ENCODE results near the gene SPTBN5. TPM values are rescaled to one million over a fixed set of nuclear protein-coding genes. Genes with fewer than 3 reads are reported as not detected.

The SPTBN5 gene
- total RNA-seq, result 1 to 10 TPM in 1 of 2 donors, under 1 TPM in 1; 0.71 to 1.3 TPM
- long read RNA-seq, donor 1, partial matches to known transcripts, result 0 of 1 reads
- long read RNA-seq, donor 1, other reads (novel, unspliced or antisense), result 1 of 1 reads
- long read RNA-seq, donor 2, partial matches to known transcripts, result 0 of 1 reads
- long read RNA-seq, donor 2, other reads (novel, unspliced or antisense), result 1 of 1 reads

DNA sequence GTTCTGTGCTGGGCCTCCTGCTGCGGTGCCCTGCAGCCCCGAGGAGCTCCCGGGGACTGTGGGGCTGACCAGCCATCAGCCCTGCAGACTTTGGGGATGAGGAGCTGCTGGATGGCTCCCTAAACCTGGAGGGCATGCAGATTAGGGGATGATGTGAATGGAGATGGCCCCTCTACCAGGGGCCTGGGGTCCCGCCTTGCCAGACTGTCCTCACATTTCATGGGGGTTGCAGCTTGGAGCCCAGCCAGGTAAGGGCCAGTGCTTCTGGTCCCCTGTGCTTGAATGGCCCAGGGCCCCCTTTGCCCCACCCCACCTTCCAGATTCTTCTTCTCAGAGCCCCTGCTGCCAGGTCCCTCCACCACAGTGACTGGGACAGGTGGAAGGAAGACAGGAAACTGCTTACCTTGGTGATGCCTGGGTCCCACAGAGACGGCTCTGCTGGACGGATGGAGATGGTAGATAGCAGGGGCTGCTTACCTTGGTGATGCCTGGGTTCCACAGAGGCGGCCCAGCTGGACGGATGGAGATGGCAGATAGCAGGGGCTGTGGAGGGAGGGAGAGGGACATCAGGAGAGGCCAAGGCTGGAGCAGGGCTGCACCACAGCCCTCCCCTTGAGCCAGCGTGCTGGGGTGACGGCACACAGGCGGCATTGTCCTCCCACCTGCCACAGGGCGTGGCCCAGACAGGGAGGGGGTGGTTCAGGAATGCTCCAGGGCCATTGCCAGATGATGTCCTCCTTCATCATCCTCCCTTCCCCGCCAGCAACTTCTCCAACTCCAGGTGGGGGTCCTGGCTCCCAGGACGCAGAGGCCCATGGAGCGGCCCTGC is at the start of gene SPTBN5:
Gene SPTBN5 (minus strand): TSS at position 632 of the 829 bp plus-strand sequence. CDS start 556 bp downstream, at position 76.
- no peak for DNase-seq (ENCODE audit: low spot score)
- intact Hi-C loops (cut with DNase I), result loop anchor here in 1 of 2 donors (10.0 kb wide), 1 partner anchor 1189 kb away; no protein-coding TSS in a partner anchor

DNA sequence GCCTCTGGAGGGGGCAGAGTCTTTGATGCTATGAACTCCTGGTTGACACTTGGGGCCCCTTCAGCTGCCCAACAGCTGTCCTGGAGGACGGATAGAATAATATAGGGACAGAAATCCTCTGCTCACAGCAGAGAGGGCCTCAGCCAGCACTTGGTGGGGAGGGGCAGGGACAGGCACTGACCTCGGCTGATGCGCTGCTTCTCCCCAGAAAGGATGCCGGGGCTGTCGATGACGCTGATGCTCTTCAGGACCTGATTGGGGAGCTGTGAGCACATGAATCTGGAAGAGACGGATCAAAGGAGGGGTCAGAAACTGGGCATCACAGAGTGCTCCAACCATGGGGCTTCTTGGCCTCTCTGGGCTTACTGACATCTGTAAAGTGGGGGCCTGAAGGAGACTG is 49.0 kb upstream of the SPTBN5 start:
- DNase-seq (ENCODE audit: low spot score), result peak; percentile 35
- intact Hi-C loops (cut with DNase I), result no loop called here

DNA sequence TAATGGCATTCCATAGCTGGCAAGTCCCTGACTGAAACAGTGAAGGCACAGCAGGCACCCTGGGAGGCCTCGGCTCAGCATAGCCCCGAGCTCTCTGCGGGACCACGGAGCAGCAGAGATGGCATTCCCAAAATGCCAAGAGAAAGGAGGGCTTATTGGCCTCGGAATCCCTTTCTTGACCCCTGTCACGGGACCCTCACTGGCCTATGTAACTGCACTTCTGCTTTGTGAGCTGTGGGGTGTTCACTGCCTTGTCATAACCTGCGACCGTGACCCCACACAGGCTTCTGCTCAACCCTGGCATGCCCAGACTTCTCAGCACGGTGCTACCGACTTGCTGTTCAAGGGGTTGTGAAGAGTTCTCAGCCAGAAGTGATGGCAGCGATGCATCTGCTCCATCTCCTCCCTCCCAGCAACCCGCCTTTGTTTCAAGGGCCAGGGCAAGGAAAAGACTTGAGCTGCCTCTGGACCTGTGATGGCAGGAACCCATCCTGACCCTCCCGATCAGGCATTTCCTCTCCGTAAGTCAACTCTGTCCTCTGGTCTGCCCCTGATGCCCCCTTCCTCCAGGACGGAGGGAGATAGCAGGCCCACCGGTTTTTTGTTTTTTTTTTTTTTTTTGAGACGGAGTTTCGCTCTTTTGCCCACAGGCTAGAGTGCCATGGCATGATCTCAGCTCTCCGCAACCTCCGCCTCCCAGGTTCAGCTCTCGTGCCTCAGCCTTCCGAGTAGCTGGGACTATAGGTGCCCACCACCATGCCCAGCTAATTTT is 48.0 kb upstream of the SPTBN5 start:
- peak; percentile 30 for DNase-seq (ENCODE audit: low spot score)

DNA sequence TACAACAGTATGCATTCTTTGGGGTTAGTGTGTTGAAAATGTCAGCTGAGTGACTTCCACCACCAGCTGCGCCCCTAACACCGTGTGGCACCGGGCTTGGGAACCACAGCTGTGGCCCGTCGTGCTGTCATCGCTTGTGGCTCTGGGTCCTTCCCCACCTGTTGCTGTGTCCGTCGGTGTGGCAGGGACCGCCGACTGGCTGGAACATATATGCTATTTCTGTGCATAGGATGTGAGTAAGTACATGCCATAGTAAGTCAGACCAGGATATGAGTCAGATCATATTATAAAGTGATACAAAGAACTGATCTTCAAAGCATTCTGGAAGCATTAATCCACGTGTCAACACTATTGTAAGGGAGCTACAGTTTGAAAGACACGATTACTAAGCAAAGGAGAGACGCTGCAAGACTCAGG is 46.6 kb upstream of the SPTBN5 start:
- intact Hi-C loops (cut with DNase I), result no loop called here
- DNase-seq (ENCODE audit: low spot score), result no peak

More for the DNA sequence above, 48.0 kb upstream of the SPTBN5 start:
- intact Hi-C loops (cut with DNase I), result no loop called here

DNA sequence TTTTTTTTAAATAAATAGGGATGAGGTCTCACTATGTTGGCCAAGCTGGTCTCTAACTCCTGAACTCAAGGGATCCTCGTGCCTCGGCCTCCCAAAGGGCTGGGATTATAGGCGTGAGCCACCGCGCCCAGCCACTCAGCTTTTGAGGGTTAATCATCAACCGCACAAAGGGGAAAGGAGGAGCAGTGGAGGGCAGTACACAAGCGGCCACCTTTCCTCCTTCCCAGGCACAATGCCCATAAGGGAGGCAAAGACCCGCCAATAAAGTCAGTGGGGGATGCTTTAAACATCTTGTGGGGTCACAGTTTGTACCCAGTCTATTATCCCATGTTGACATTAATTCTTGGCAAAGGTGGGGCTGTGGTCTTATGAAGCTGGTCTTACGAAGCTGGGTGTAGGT is 46.1 kb upstream of the SPTBN5 start:
- DNase-seq (ENCODE audit: low spot score), result no peak
- intact Hi-C loops (cut with DNase I), result no loop called here

DNA sequence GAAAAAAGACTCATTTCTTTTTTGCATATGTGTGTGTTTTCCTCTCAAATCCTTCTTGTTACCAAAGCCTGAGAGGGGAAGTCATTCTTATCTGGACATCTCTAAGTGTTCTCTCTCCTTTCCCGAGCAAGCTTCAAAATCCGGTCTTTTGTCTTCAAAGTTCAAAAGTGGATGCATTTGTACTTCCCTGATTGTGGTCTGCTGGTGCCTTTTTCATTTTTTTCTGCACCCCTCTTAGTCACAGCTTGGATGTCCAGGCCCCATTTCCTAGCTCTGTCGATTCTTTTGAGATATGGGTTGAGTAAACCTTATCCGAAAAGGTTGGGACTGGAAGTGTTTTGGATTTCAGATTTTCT is 43.7 kb upstream of the SPTBN5 start:
- no peak for DNase-seq (ENCODE audit: low spot score)
- intact Hi-C loops (cut with DNase I), result no loop called here

DNA sequence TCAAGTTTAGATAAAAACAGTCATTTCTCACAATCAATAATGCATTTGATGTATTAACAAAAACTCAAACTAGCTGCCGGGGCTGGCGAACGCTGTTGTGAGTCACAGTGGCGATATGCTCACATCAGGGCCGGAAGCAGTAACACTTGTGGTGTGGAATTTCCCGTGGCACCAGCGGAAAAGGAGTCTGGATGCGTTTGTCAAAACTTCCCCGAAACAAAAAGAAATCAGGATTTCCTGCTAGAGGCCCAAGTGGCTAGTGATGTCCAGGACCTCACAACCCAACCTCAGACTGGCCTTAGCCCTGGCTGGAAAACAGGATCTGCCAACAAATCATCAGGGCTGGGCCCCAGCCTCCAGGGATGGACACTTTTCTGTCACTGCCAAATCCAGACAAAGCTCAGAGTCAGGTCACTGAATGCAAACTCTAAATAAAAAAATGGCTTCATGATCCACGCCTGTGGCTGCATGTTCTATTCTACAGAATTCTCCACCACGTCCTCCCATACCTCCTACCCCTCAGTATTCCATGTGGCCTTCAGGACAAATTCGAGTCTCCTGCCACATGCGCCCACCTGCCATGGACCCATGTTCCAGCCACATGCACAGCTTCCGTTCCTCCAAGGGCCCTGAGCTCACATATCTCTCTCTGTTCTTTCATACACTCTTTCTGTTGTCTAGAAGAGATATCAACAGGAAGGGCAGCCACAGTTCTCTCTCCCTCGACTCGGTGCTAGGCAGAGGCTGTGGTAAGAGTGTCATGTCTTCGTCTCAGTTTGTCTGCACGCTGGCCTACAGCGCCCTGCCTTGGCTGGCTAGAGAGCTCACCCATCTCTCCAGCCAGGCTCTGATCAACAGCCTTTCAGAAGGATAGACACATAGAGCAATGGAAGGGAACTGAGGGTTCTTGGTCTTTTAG is 43.1 kb upstream of the SPTBN5 start:
- intact Hi-C loops (cut with DNase I), result no loop called here

DNA sequence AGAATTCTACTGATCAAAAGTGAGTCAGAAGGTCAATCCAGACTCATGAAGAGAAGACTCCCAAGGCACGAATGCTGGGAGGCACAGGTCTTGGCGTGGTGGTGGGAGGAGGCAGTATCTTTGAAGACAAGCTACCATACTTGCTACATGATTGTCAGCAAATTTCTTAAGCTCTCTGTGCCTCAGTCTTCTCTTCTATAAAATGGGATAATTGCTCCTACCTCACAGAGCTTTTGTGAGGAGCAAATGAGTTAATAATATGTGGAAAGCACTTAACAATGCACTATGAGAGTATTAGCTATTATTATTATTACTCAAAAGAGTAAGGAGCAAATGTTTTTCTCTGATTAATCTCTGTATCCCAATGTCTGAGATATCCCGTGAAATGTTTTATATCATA is 42.3 kb upstream of the SPTBN5 start:
- intact Hi-C loops (cut with DNase I), result no loop called here
- DNase-seq (ENCODE audit: low spot score), result peak; percentile 23

More for the DNA sequence above, 43.1 kb upstream of the SPTBN5 start:
- peak; percentile 89 for DNase-seq (ENCODE audit: low spot score)

DNA sequence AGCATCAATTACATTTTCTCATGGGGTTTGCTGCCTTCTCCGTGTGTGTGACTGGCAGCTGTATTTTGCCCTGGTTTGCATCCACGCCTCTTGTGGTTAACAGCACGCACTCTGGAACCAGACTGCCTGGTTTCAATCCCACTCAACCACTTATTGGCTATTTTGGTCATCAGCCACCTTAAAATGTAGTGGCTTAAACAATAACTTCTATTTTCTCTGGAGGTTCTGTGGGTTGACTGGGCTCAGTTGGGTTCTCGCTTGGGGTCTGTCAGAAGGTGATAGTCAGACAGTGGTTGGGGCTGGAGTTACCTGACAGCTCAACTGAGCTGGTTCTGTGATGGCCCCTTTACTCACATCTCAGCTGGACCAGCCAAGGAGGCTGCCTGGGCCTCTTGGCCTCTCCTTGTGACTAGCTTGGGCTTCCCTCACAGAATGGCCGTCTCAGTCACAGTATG is 41.7 kb upstream of the SPTBN5 start:
- DNase-seq (ENCODE audit: low spot score), result peak; percentile 42
- intact Hi-C loops (cut with DNase I), result no loop called here

DNA sequence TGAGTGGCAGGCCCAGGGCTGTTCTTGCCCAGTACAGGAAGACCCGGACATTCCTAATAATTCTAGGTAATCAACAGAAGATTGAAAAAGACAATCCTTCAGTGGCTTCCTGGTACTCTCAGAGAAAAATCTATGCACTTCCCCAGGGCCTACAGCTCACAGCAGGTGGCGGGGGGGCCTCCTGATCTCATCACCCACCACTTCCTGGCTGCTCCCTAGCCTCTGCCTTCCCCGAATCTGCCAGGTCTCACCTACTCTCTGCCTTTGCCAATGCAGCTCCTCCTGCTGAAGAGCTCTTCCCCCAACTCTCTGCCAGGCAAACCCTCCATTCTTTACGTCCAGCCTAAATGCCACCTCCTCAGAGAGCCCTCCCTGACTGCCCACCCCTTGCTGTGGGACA is 41.0 kb upstream of the SPTBN5 start:
- intact Hi-C loops (cut with DNase I), result loop anchor here in 1 of 2 donors (5.0 kb wide), 1 partner anchor 557 kb away; the partner anchor contains the start of gene ZNF106

DNA sequence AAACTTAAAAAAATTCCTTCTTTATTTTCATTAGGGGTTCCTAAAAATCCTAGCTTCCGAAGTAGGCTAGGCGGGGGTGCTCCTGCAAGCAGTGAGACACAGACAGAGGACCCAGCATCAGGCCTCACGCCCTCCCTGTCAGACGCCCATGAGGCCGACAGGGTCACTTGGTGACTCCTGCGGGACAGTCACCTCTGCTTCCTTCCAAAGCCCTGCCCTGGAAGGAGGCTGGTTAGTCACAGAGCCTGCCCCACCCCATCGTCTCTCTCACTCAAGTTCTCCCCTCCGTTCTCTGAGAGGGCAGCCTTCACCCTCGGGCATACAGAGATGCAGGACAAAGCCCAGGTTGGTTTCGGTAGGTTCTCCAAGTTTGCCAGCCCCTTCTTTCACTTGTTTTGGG is 39.9 kb upstream of the SPTBN5 start:
- intact Hi-C loops (cut with DNase I), result loop anchor here in 1 of 2 donors (5.0 kb wide), 1 partner anchor 559 kb away; the partner anchor contains the start of gene ZNF106
- DNase-seq (ENCODE audit: low spot score), result peak; percentile 56

More for the DNA sequence above, 41.0 kb upstream of the SPTBN5 start:
- DNase-seq (ENCODE audit: low spot score), result peak; percentile 76

DNA sequence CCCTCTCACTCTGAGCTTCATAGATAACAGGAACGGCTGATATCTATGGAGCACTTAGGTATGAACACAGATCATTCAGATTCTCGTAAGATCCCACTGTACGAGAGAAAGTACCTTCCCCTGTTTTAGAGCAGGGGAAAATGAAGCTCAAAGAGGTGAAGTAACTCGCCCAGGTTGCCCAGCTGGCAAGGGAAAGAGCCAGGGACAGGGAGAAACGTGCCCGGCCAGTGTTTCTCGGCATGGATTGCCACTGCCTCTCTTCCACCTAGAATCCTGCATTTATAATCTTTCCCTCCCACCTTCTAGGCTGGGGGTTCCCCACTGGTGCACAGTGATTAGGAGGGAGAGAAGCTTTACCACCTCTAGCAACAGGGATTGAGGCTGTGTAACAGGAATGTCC is 39.5 kb upstream of the SPTBN5 start:
- peak; percentile 20 for DNase-seq (ENCODE audit: low spot score)
- intact Hi-C loops (cut with DNase I), result loop anchor here in 1 of 2 donors (5.0 kb wide), 1 partner anchor 559 kb away; the partner anchor contains the start of gene ZNF106

DNA sequence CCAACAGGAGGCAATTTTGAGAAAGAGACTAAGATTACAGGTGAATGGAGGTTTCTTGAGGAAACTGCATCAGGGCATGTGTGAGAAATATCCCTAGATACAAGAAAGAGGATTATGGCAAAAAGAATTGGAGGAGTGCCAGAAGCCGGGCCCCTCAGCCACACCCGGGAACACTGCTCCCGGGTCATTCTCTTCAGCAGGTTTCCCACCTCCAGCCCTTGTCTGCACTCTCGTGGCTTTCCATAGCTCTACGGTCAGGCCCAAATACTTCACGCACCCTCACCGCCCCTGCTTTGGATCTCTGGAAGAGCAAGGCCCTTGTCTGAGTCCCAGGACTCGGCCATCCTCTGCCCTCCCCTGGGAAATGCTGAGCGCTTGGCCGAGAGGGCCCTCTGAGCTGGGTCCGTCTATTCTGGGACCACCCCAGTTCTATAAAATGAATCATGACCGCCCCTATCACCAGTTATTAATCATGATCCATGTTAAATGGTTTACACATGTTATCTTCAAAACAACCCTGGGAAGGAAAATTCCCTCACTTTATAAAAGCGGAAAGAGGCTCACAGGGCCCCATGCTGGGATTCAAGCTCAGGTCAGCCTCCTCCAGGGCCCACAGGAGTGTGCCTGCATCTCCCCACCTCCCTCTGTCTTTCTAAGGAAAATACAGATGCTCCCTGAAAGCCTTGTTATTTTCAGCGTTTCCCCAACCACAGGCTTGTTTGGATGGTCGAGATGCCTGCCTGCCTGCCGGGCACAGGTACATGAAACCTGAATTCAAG is 38.8 kb upstream of the SPTBN5 start:
- intact Hi-C loops (cut with DNase I), result loop anchor here in 1 of 2 donors (5.0 kb wide), 1 partner anchor 560 kb away; the partner anchor contains the start of gene ZNF106
- peak; percentile 56 for DNase-seq (ENCODE audit: low spot score)

DNA sequence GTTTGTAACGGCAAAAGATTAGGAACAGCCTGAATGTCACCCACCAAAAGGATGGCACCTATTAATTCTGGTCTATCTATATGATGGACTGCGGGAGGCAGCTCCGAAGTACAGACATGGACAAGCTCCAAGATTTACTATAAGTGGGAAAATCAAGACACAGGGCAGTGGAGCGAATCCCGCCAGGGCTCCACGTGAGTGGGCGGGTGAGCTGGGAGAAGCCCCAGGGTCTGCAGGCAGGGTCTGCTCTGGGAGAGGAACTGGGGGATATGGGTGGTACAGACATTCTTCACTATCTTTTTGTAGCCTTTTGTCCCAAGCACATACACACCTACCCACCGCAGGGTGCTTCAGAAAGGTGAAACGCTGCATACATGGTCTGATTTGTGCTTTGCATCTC is 38.2 kb upstream of the SPTBN5 start:
- intact Hi-C loops (cut with DNase I), result loop anchor here in 1 of 2 donors (5.0 kb wide), 1 partner anchor 560 kb away; the partner anchor contains the start of gene ZNF106
- DNase-seq (ENCODE audit: low spot score), result peak; percentile 46

DNA sequence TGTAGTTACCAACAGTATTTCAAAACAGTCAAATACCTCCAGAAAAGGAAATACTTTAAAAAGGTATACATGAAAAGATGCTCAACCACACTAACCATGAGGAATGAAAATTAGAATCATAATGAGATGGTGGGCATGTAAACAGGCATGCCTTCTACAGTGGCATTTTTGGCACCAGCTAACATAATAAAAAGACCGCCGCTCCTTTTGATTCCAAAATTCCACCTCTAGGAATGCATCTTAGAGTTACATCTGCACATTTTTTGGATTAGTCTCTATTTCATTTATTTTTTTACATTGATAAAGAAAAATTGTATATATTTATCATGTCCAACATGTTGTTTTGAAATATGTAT is 37.0 kb upstream of the SPTBN5 start:
- DNase-seq (ENCODE audit: low spot score), result no peak
- intact Hi-C loops (cut with DNase I), result loop anchor here in 1 of 2 donors (5.0 kb wide), 1 partner anchor 561 kb away; the partner anchor contains the start of gene ZNF106

DNA sequence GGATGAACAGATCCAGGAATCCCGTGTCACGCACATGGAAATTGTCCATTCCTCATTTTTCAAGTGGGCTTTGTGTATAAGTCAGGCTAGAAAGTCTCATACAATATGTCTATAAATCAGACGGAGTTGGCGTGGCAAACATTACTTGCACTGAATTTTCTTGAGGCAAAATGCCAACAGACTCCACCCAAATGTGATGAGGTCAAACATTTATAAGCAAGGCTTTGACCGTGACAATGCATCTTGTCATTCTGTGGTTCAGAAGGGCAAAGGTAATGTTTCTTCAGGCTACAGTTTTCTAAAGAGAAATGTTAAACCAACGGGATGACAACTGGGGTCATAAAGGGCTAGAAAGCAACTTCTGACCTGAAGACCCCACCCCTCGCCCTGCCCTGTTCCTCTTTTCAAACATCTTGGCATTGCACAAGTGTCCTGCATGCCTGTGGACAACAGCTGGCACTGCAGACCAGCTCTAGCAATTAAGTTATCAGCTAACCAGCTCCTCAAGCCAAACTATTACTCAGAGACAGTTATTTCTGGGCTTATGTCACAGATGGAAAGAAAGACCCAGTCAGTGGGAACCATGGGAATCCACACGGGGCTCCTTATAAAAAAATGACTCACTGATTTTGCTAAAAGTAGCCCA is 36.5 kb upstream of the SPTBN5 start:
- intact Hi-C loops (cut with DNase I), result loop anchor here in 1 of 2 donors (5.0 kb wide), 1 partner anchor 562 kb away; the partner anchor contains the start of gene ZNF106
- DNase-seq (ENCODE audit: low spot score), result peak; percentile 90

Measured in posterior vena cava (tissue), 2 donors.